GM18858 (cell line): ENCODE results near the gene SLC38A4.
"Not testable (repeated sequence)": the region's sequence is repeated elsewhere in the genome, so short reads cannot be mapped to it uniquely, and the experiment has no call there.

Experiments
- ATAC-seq: cut with Tn5 transposase; IDR thresholded peaks from one replicate; pipeline ENCODE4 v1.9.1; 2021; ENCODE audit not compliant: unreplicated experiment

SLC38A4 gene

GRCh38 chr12:46825591-46826414 is at the start of gene SLC38A4:
Gene SLC38A4, minus strand, starts transcription at chr12:46825997. Its CDS starts 32,926 bp downstream, at chr12:46793071.
- ATAC-seq: no peak

- ATAC-seq: no peak
Observed at GRCh38 chr12:46875095-46875494, 49.3 kb upstream of the SLC38A4 start.

GRCh38 chr12:46874642-46875041 is 48.8 kb upstream of the SLC38A4 start:
- no peak for ATAC-seq

GRCh38 chr12:46872135-46872534 is 46.3 kb upstream of the SLC38A4 start:
- ATAC-seq: no peak

GRCh38 chr12:46865311-46865710 is 39.5 kb upstream of the SLC38A4 start:
- no peak for ATAC-seq

GRCh38 chr12:46858368-46858767 is 32.6 kb upstream of the SLC38A4 start:
- ATAC-seq: no peak

GRCh38 chr12:46857486-46857885 is 31.7 kb upstream of the SLC38A4 start:
- ATAC-seq: no peak

GRCh38 chr12:46855760-46856159 is 30.0 kb upstream of the SLC38A4 start:
- ATAC-seq: no peak

GRCh38 chr12:46854188-46854587 is 28.4 kb upstream of the SLC38A4 start:
- ATAC-seq: not testable (repeated sequence)

GRCh38 chr12:46848792-46849191 is 23.0 kb upstream of the SLC38A4 start:
- not testable (repeated sequence) for ATAC-seq

- no peak for ATAC-seq
Observed at GRCh38 chr12:46847001-46847400, 21.2 kb upstream of the SLC38A4 start.

GRCh38 chr12:46843811-46844210 is 18.0 kb upstream of the SLC38A4 start:
- ATAC-seq: no peak

GRCh38 chr12:46841891-46842290 is 16.1 kb upstream of the SLC38A4 start:
- no peak for ATAC-seq

GRCh38 chr12:46839964-46840363 is 14.2 kb upstream of the SLC38A4 start:
- ATAC-seq: no peak

GRCh38 chr12:46839232-46839631 is 13.4 kb upstream of the SLC38A4 start:
- no peak for ATAC-seq

- ATAC-seq: no peak
Observed at GRCh38 chr12:46835785-46836184, 10.0 kb upstream of the SLC38A4 start.

- no peak for ATAC-seq
Observed at GRCh38 chr12:46832130-46832704, 6.4 kb upstream of the SLC38A4 start.

- ATAC-seq: no peak
Observed at GRCh38 chr12:46831335-46832129, 5.7 kb upstream of the SLC38A4 start.

GRCh38 chr12:46830731-46831334 is 5.0 kb upstream of the SLC38A4 start:
- no peak for ATAC-seq

- ATAC-seq: no peak
Observed at GRCh38 chr12:46824709-46825108, 1.1 kb downstream of the SLC38A4 start.

- no peak for ATAC-seq
Observed at GRCh38 chr12:46818642-46819041, 7.2 kb downstream of the SLC38A4 start.
